Esophagus muscularis mucosa (tissue), 4 donors: ENCODE data around the gene CEACAM20. TPM values are rescaled to one million over a fixed set of nuclear protein-coding genes. Genes with fewer than 3 reads are reported as not detected.
A peak's percentile ranks its signal among the peaks of the same experiment; 100 is the strongest.

ENCODE experiments used
- DNase-seq: peaks from one replicate; pipeline ENCODE4 v3.0.0-alpha.2; 2017; ENCODE audit errors: extremely low spot score
- H3K27ac ChIP-seq, 4 donors: fragments of 200-600 bp; sonication (generic); replicated peaks in 1 of 4; 1 replicate in 3 of 4; 2 replicates in 1 of 4; pipeline ENCODE4 v1.5.1; 2016 to 2019; ENCODE audit warnings: mild to moderate bottlenecking in 1 of 4
- H3K27me3 ChIP-seq, 4 donors: fragments of 200-600 bp; sonication (generic); one replicate each; pipeline versions ENCODE4 v1.5.1 to v1.6.0; 2016 to 2019
- H3K36me3 ChIP-seq, 4 donors: fragments of 200-600 bp; sonication (generic); one replicate each; pipeline ENCODE4 v1.5.1; 2016 to 2019
- H3K4me1 ChIP-seq, 4 donors: fragments of 200-600 bp; sonication (generic); one replicate each; pipeline ENCODE4 v1.5.1; 2016 to 2019
- H3K4me3 ChIP-seq, 4 donors: fragments of 200-600 bp; sonication (generic); 1 replicate in 2 of 4; 2 replicates in 2 of 4; pipeline ENCODE4 v1.5.1; 2016 to 2019; ENCODE audit warnings: mild to moderate bottlenecking in 4 of 4, moderate library complexity in 1 of 4
- H3K9me3 ChIP-seq, 4 donors: fragments of 200-600 bp; sonication (generic); 1 replicate in 3 of 4; 2 replicates in 1 of 4; pipeline ENCODE4 v1.5.1; 2016 to 2019
- CTCF ChIP-seq, 3 experiments: fragments of 200-600 bp in 2 of 3; fragments of 450-650 bp in 1 of 3; sonication (generic) in 2 of 3; IDR thresholded peaks; one replicate each; pipeline ENCODE4 v1.5.1; 2017 to 2019; ENCODE audit warnings: antibody characterized with exemption in 3 of 3, mild to moderate bottlenecking in 2 of 3, moderate library complexity in 1 of 3
- EP300 ChIP-seq: sonication (generic); formaldehyde crosslinking; IDR thresholded peaks from one replicate; pipeline ENCODE4 v1.6.1; 2017; ENCODE audit warnings: antibody characterized with exemption
- POLR2A ChIP-seq: fragments of 450-650 bp; IDR thresholded peaks from one replicate; pipeline ENCODE4 v1.6.1; 2017; ENCODE audit warnings: antibody characterized with exemption, moderate library complexity, mild to moderate bottlenecking, low read depth
- POLR2AphosphoS5 ChIP-seq, 2 donors: sonication (generic); formaldehyde crosslinking; IDR thresholded peaks; one replicate each; pipeline ENCODE4 v1.6.1; 2017; ENCODE audit warnings: antibody characterized with exemption in 2 of 2
- WGBS: methylation state at CpG from one replicate; pipeline ENCODE4 v1.1.5; 2018; 5-methylcytosine and 5-hydroxymethylcytosine counted together
- intact Hi-C: fragments of 100-400 bp; cut with DNase I; formaldehyde crosslinking; loops from one replicate; pipeline ENCODE4 v1.15.1; 2023
- total RNA-seq, 4 donors: library from RNA; depleted of rRNA; stranded (reverse); fragments of >200 nt; gene quantifications; one replicate each; pipeline versions ENCODE4 v1.1.0 to v1.2.1, GENCODE V29; 2016

Gene CEACAM20
- not detected for total RNA-seq

- Histone ChIP-seq H3K9me3 (no peaks in the 10 kb centered on the region), H3K4me3 (no peak within 1 kb of the TSS), H3K4me1 (no peaks in the 10 kb centered on the region), H3K27ac (no peak within 1 kb of the TSS), H3K36me3 (no peaks in the 10 kb centered on the region), H3K27me3 (peaks cover 0 to 53% (median 0%) of the 10 kb centered on the region in 4 donors)
- 77% methylated on average over 7 of the region's 9 CpGs for WGBS
- no peak for DNase-seq
- no peak for TF ChIP-seq EP300
- TF ChIP-seq CTCF (IDR thresholded peaks at IDR 0.05): no peak
- no peak for TF ChIP-seq POLR2A
- no peak for TF ChIP-seq POLR2AphosphoS5 (IDR thresholded peaks at IDR 0.05)
- intact Hi-C loops: no loop called here
Measured at GRCh38 chr19:44529536-44529935, at the start of gene CEACAM20. Gene CEACAM20 (minus strand): TSS chr19:44529675. CDS start chr19:44529509, 166 bp downstream.

- intact Hi-C loops: no loop called here
- TF ChIP-seq POLR2A (no peak), POLR2AphosphoS5 (IDR thresholded peaks at IDR 0.05) (no peak), CTCF (IDR thresholded peaks at IDR 0.05) (no peak), EP300 (no peak)
- no peak overlapping the region for H3K27ac ChIP-seq
Measured at GRCh38 chr19:44577566-44577874, 48.0 kb upstream of the CEACAM20 start.

GRCh38 chr19:44576843-44577565 is 47.5 kb upstream of the CEACAM20 start:
- no peaks in the 10 kb centered on the region for H3K4me1 ChIP-seq
- TF ChIP-seq CTCF (IDR thresholded peaks at IDR 0.05) (peak; percentile 41 to 60 (median 48)), POLR2A (no peak), EP300 (no peak), POLR2AphosphoS5 (IDR thresholded peaks at IDR 0.05) (no peak)
- no peak overlapping the region for H3K27ac ChIP-seq
- H3K27me3 ChIP-seq: peaks cover 0 to 6% (median 0%) of the 10 kb centered on the region in 4 donors
- DNase-seq: no peak
- H3K4me3 ChIP-seq: no peak overlapping the region
- WGBS: 60% methylated on average over 8 of the region's 8 CpGs
- no peaks in the 10 kb centered on the region for H3K36me3 ChIP-seq
- intact Hi-C loops: no loop called here
- H3K9me3 ChIP-seq: no peaks in the 10 kb centered on the region

More at GRCh38 chr19:44577566-44577874, 48.0 kb upstream of the CEACAM20 start:
- H3K4me1 ChIP-seq: no peaks in the 10 kb centered on the region
- no peak for DNase-seq
- H3K4me3 ChIP-seq: no peak overlapping the region
- WGBS: 72% methylated on average over 1 of the region's 1 CpG
- H3K36me3 ChIP-seq: no peaks in the 10 kb centered on the region
- H3K9me3 ChIP-seq: no peaks in the 10 kb centered on the region
- peaks cover 0 to 8% (median 0%) of the 10 kb centered on the region in 4 donors for H3K27me3 ChIP-seq

GRCh38 chr19:44575116-44575700 is 45.7 kb upstream of the CEACAM20 start:
- intact Hi-C loops: no loop called here

More at GRCh38 chr19:44575116-44575700, 45.7 kb upstream of the CEACAM20 start:
- Histone ChIP-seq H3K9me3 (no peaks in the 10 kb centered on the region), H3K27me3 (peaks cover 0 to 15% (median 0%) of the 10 kb centered on the region in 4 donors), H3K36me3 (no peaks in the 10 kb centered on the region), H3K4me1 (no peaks in the 10 kb centered on the region), H3K4me3 (no peak overlapping the region), H3K27ac (no peak overlapping the region)
- WGBS: 76% methylated on average over 10 of the region's 11 CpGs
- TF ChIP-seq POLR2AphosphoS5 (IDR thresholded peaks at IDR 0.05): no peak
- TF ChIP-seq CTCF (IDR thresholded peaks at IDR 0.05): no peak
- TF ChIP-seq EP300: no peak
- no peak for TF ChIP-seq POLR2A
- no peak for DNase-seq
